PFSK-1 (cell line): ENCODE results near the gene STX18.

ENCODE experiments used
- FOXP2 ChIP-seq: optimal IDR thresholded peaks from 2 replicates; pipeline ENCODE3; 2011; ENCODE audit warnings: borderline replicate concordance, control low read depth, inconsistent platforms; ENCODE audit not compliant: insufficient read depth; ENCODE audit errors: extremely low read length, extremely low read depth
- POLR2AphosphoS5 ChIP-seq: IDR thresholded peaks from 2 replicates; pipeline ENCODE4 v1.6.1; 2012; ENCODE audit warnings: low read depth, mild to moderate bottlenecking, control low read depth, low read length, moderate library complexity
- REST ChIP-seq, 2 experiments: IDR thresholded peaks; 2 replicates each; pipeline versions ENCODE4 v1.6.1 to v1.8.0; 2011 to 2012; ENCODE audit warnings: low read depth in 2 of 2, low read length in 2 of 2, control low read depth in 1 of 2, inconsistent platforms in 1 of 2, mild to moderate bottlenecking in 1 of 2, moderate library complexity in 1 of 2; ENCODE audit not compliant: insufficient read depth in 1 of 2
- SIN3A ChIP-seq: IDR thresholded peaks from 2 replicates; pipeline ENCODE4 v1.6.1; 2012; ENCODE audit warnings: mild to moderate bottlenecking, low read length, moderate library complexity, borderline replicate concordance; ENCODE audit not compliant: insufficient read depth
- TAF1 ChIP-seq: IDR thresholded peaks from 2 replicates; pipeline ENCODE4 v1.6.1; 2012; ENCODE audit warnings: low read length, control low read depth, borderline replicate concordance; ENCODE audit not compliant: insufficient read depth

The STX18 gene

GRCh38 chr4:4486969-4487368 is 54.9 kb downstream of the STX18 start:
- TF ChIP-seq FOXP2 (no peak), POLR2AphosphoS5 (no peak), REST (IDR thresholded peaks at IDR 0.05; ENCODE audit: insufficient read depth in 1 of 2, low read depth in 2 of 2, low read length in 2 of 2) (no peak), SIN3A (no peak), TAF1 (no peak)

GRCh38 chr4:4485806-4486205 is 56.0 kb downstream of the STX18 start:
- TF ChIP-seq TAF1, result no peak
- TF ChIP-seq FOXP2, result no peak
- TF ChIP-seq POLR2AphosphoS5, result no peak
- TF ChIP-seq REST (IDR thresholded peaks at IDR 0.05; ENCODE audit: insufficient read depth in 1 of 2, low read depth in 2 of 2, low read length in 2 of 2), result no peak
- no peak for TF ChIP-seq SIN3A

GRCh38 chr4:4481399-4481994 is 60.4 kb downstream of the STX18 start:
- TF ChIP-seq REST (IDR thresholded peaks at IDR 0.05; ENCODE audit: insufficient read depth in 1 of 2, low read depth in 2 of 2, low read length in 2 of 2), result no peak
- no peak for TF ChIP-seq FOXP2
- TF ChIP-seq POLR2AphosphoS5, result no peak
- no peak for TF ChIP-seq SIN3A
- TF ChIP-seq TAF1, result no peak

- no peak for TF ChIP-seq FOXP2
Observed at GRCh38 chr4:4480685-4481398, 61.0 kb downstream of the STX18 start.

GRCh38 chr4:4480205-4480604 is 61.6 kb downstream of the STX18 start:
- TF ChIP-seq SIN3A (no peak), REST (IDR thresholded peaks at IDR 0.05; ENCODE audit: insufficient read depth in 1 of 2, low read depth in 2 of 2, low read length in 2 of 2) (no peak)
